Measurements from ENCODE around the gene ZSCAN18. TPM values are rescaled to one million over a fixed set of nuclear protein-coding genes. Genes with fewer than 3 reads are reported as not detected.

The ZSCAN18 gene
- total and polyA plus RNA-seq, 4 experiments from 2014 or later: 15.3 to 69.1 (median 39.8) TPM

- H3K27ac Mint-ChIP-seq: no peak overlapping the region
- Histone ChIP-seq H3K27ac (ENCODE audit: low read depth, low read length) (no peak overlapping the region), H3K9me3 (ENCODE audit: control insufficient read depth in 1 of 2, low read length in 2 of 2) (peaks cover 0 to 6% of the 10 kb centered on the region in 2 donors), H3K27me3 (ENCODE audit: insufficient read depth, low read length) (no peaks in the 10 kb centered on the region), H3K4me1 (ENCODE audit: insufficient read depth, low read length) (no peaks in the 10 kb centered on the region), H3K36me3 (ENCODE audit: insufficient read depth, low read length) (no peaks in the 10 kb centered on the region), H3K4me3 (ENCODE audit: low read length in 2 of 2) (no peak overlapping the region)
- H3K36me3 Mint-ChIP-seq: peaks cover 7 to 9% of the 10 kb centered on the region in 2 donors
- DNase-seq: no peak
- no peak overlapping the region for H3K4me3 Mint-ChIP-seq
- intact Hi-C loops (cut with micrococcal nuclease): no loop called here
- no peaks in the 10 kb centered on the region for H3K27me3 Mint-ChIP-seq
- H3K9me3 Mint-ChIP-seq: peaks cover 2 to 80% (median 56%) of the 10 kb centered on the region in 8 donors
- ChIA-PET CTCF (ENCODE audit: partially characterized antibody) (no interaction called here), POLR2A (ENCODE audit: partially characterized antibody) (no interaction called here)
- no peaks in the 10 kb centered on the region for H3K4me1 Mint-ChIP-seq
These were observed 53.6 kb downstream of the ZSCAN18 start for GRCh38 chr19:58044391-58044790.

- no peaks in the 10 kb centered on the region for H3K9me3 ChIP-seq (ENCODE audit: control insufficient read depth in 1 of 2, low read length in 2 of 2)
- CTCF ChIA-PET (ENCODE audit: partially characterized antibody): no interaction called here
- H3K27me3 ChIP-seq (ENCODE audit: insufficient read depth, low read length): no peaks in the 10 kb centered on the region
- DNase-seq: no peak
- no peaks in the 10 kb centered on the region for H3K4me1 ChIP-seq (ENCODE audit: insufficient read depth, low read length)
- no peak overlapping the region for H3K4me3 ChIP-seq (ENCODE audit: low read length in 2 of 2)
- intact Hi-C loops (cut with micrococcal nuclease): no loop called here
- H3K9me3 Mint-ChIP-seq: peaks cover 0 to 81% (median 49%) of the 10 kb centered on the region in 8 donors
- peaks cover 5 to 7% of the 10 kb centered on the region in 2 donors for H3K36me3 Mint-ChIP-seq
- no peak overlapping the region for H3K4me3 Mint-ChIP-seq
- H3K27ac ChIP-seq (ENCODE audit: low read depth, low read length): no peak overlapping the region
- POLR2A ChIA-PET (ENCODE audit: partially characterized antibody): no interaction called here
- peaks cover 0 to 2% of the 10 kb centered on the region in 2 donors for H3K27me3 Mint-ChIP-seq
- H3K4me1 Mint-ChIP-seq: no peaks in the 10 kb centered on the region
- H3K27ac Mint-ChIP-seq: peak overlapping the region in 1 of 7 donors; percentile 12
- H3K36me3 ChIP-seq (ENCODE audit: insufficient read depth, low read length): no peaks in the 10 kb centered on the region
These were observed 55.3 kb downstream of the ZSCAN18 start for GRCh38 chr19:58042495-58043340.

GRCh38 chr19:58040751-58041525 lies 57.1 kb downstream of the ZSCAN18 start:
- intact Hi-C loops (cut with micrococcal nuclease): no loop called here
- H3K9me3 ChIP-seq (ENCODE audit: control insufficient read depth in 1 of 2, low read length in 2 of 2): no peaks in the 10 kb centered on the region
- POLR2A ChIA-PET (ENCODE audit: partially characterized antibody): no interaction called here

GRCh38 chr19:58038688-58039204 lies 59.3 kb downstream of the ZSCAN18 start:
- no peaks in the 10 kb centered on the region for H3K4me1 ChIP-seq (ENCODE audit: insufficient read depth, low read length)
- CTCF ChIA-PET (ENCODE audit: partially characterized antibody): no interaction called here
- H3K4me3 ChIP-seq (ENCODE audit: low read length in 2 of 2): no peak overlapping the region
- H3K36me3 ChIP-seq (ENCODE audit: insufficient read depth, low read length): no peaks in the 10 kb centered on the region
- Mint-ChIP-seq H3K36me3 (peaks cover 20 to 26% of the 10 kb centered on the region in 2 donors), H3K4me1 (no peaks in the 10 kb centered on the region), H3K4me3 (no peak overlapping the region), H3K9me3 (peaks cover 5 to 81% (median 51%) of the 10 kb centered on the region in 8 donors), H3K27ac (no peak overlapping the region), H3K27me3 (peaks cover 11 to 14% of the 10 kb centered on the region in 2 donors)
- intact Hi-C loops (cut with micrococcal nuclease): no loop called here
- no peaks in the 10 kb centered on the region for H3K27me3 ChIP-seq (ENCODE audit: insufficient read depth, low read length)
- DNase-seq: no peak
- no peaks in the 10 kb centered on the region for H3K9me3 ChIP-seq (ENCODE audit: control insufficient read depth in 1 of 2, low read length in 2 of 2)
- H3K27ac ChIP-seq (ENCODE audit: low read depth, low read length): no peak overlapping the region
- POLR2A ChIA-PET (ENCODE audit: partially characterized antibody): no interaction called here

More at GRCh38 chr19:58040751-58041525, 57.1 kb downstream of the ZSCAN18 start:
- Histone ChIP-seq H3K36me3 (ENCODE audit: insufficient read depth, low read length) (no peaks in the 10 kb centered on the region), H3K27ac (ENCODE audit: low read depth, low read length) (no peak overlapping the region), H3K27me3 (ENCODE audit: insufficient read depth, low read length) (no peaks in the 10 kb centered on the region), H3K4me1 (ENCODE audit: insufficient read depth, low read length) (no peaks in the 10 kb centered on the region), H3K4me3 (ENCODE audit: low read length in 2 of 2) (no peak overlapping the region)
- CTCF ChIA-PET (ENCODE audit: partially characterized antibody): no interaction called here
- no peak overlapping the region for H3K4me3 Mint-ChIP-seq
- H3K36me3 Mint-ChIP-seq: peaks cover 10 to 14% of the 10 kb centered on the region in 2 donors
- no peak for DNase-seq
- peaks cover 3 to 6% of the 10 kb centered on the region in 2 donors for H3K27me3 Mint-ChIP-seq
- peaks cover 0 to 86% (median 47%) of the 10 kb centered on the region in 8 donors for H3K9me3 Mint-ChIP-seq
- no peaks in the 10 kb centered on the region for H3K4me1 Mint-ChIP-seq
- no peak overlapping the region for H3K27ac Mint-ChIP-seq

GRCh38 chr19:58037927-58038687 lies 59.9 kb downstream of the ZSCAN18 start:
- Mint-ChIP-seq H3K27me3 (peaks cover 11 to 14% of the 10 kb centered on the region in 2 donors), H3K36me3 (peaks cover 18 to 26% of the 10 kb centered on the region in 2 donors), H3K4me1 (no peaks in the 10 kb centered on the region), H3K27ac (no peak overlapping the region), H3K9me3 (peaks cover 5 to 82% (median 49%) of the 10 kb centered on the region in 8 donors), H3K4me3 (no peak overlapping the region)
- Histone ChIP-seq H3K9me3 (ENCODE audit: control insufficient read depth in 1 of 2, low read length in 2 of 2) (no peaks in the 10 kb centered on the region), H3K4me1 (ENCODE audit: insufficient read depth, low read length) (no peaks in the 10 kb centered on the region), H3K4me3 (ENCODE audit: low read length in 2 of 2) (no peak overlapping the region), H3K27me3 (ENCODE audit: insufficient read depth, low read length) (no peaks in the 10 kb centered on the region), H3K36me3 (ENCODE audit: insufficient read depth, low read length) (no peaks in the 10 kb centered on the region), H3K27ac (ENCODE audit: low read depth, low read length) (no peak overlapping the region)
- no peak for DNase-seq
- intact Hi-C loops (cut with micrococcal nuclease): no loop called here
- CTCF ChIA-PET (ENCODE audit: partially characterized antibody): no interaction called here
- POLR2A ChIA-PET (ENCODE audit: partially characterized antibody): no interaction called here

GRCh38 chr19:58035863-58036262 lies 62.2 kb downstream of the ZSCAN18 start:
- ChIA-PET POLR2A (ENCODE audit: partially characterized antibody) (no interaction called here), CTCF (ENCODE audit: partially characterized antibody) (no interaction called here)
- peaks cover 5 to 81% (median 48%) of the 10 kb centered on the region in 8 donors for H3K9me3 Mint-ChIP-seq

GRCh38 chr19:58034477-58034793 lies 63.6 kb downstream of the ZSCAN18 start:
- Histone ChIP-seq H3K9me3 (ENCODE audit: control insufficient read depth in 1 of 2, low read length in 2 of 2) (no peaks in the 10 kb centered on the region), H3K27me3 (ENCODE audit: insufficient read depth, low read length) (no peaks in the 10 kb centered on the region), H3K4me3 (ENCODE audit: low read length in 2 of 2) (no peak overlapping the region), H3K4me1 (ENCODE audit: insufficient read depth, low read length) (no peaks in the 10 kb centered on the region), H3K27ac (ENCODE audit: low read depth, low read length) (no peak overlapping the region), H3K36me3 (ENCODE audit: insufficient read depth, low read length) (no peaks in the 10 kb centered on the region)
- ChIA-PET CTCF (ENCODE audit: partially characterized antibody) (no interaction called here), POLR2A (ENCODE audit: partially characterized antibody) (no interaction called here)
- no peak overlapping the region for H3K4me3 Mint-ChIP-seq
- peaks cover 11 to 14% of the 10 kb centered on the region in 2 donors for H3K27me3 Mint-ChIP-seq
- no peaks in the 10 kb centered on the region for H3K4me1 Mint-ChIP-seq
- H3K36me3 Mint-ChIP-seq: peaks cover 20 to 21% of the 10 kb centered on the region in 2 donors
- H3K27ac Mint-ChIP-seq: no peak overlapping the region
- DNase-seq: no peak
- intact Hi-C loops (cut with micrococcal nuclease): no loop called here
- peaks cover 5 to 84% (median 47%) of the 10 kb centered on the region in 8 donors for H3K9me3 Mint-ChIP-seq

More at GRCh38 chr19:58035863-58036262, 62.2 kb downstream of the ZSCAN18 start:
- H3K4me1 Mint-ChIP-seq: no peaks in the 10 kb centered on the region
- Histone ChIP-seq H3K4me1 (ENCODE audit: insufficient read depth, low read length) (no peaks in the 10 kb centered on the region), H3K4me3 (ENCODE audit: low read length in 2 of 2) (no peak overlapping the region), H3K27ac (ENCODE audit: low read depth, low read length) (no peak overlapping the region), H3K36me3 (ENCODE audit: insufficient read depth, low read length) (no peaks in the 10 kb centered on the region), H3K27me3 (ENCODE audit: insufficient read depth, low read length) (no peaks in the 10 kb centered on the region), H3K9me3 (ENCODE audit: control insufficient read depth in 1 of 2, low read length in 2 of 2) (no peaks in the 10 kb centered on the region)
- H3K27ac Mint-ChIP-seq: no peak overlapping the region
- no peak overlapping the region for H3K4me3 Mint-ChIP-seq
- H3K36me3 Mint-ChIP-seq: peaks cover 21% of the 10 kb centered on the region in 2 donors
- intact Hi-C loops (cut with micrococcal nuclease): no loop called here
- DNase-seq: no peak
- peaks cover 11 to 14% of the 10 kb centered on the region in 2 donors for H3K27me3 Mint-ChIP-seq
